HG03095 (cell line): ENCODE measurements around the gene GSK3A.
"Not testable (repeated sequence)": the region's sequence is repeated elsewhere in the genome, so short reads cannot be mapped to it uniquely, and the experiment has no call there.

Experiments used
- ATAC-seq: cut with Tn5 transposase; IDR thresholded peaks from one replicate; pipeline ENCODE4 v1.9.1; 2021; ENCODE audit warnings: moderate library complexity; ENCODE audit not compliant: unreplicated experiment

The GSK3A gene

GRCh38 chr19:42268704-42269477 is 26.5 kb upstream of the GSK3A start, which contains the start of gene CIC:
CIC (plus strand) TSS chr19:42269252; CDS start chr19:42271784, 2,532 bp downstream.
- ATAC-seq: peak; percentile 76

GRCh38 chr19:42268142-42268703 is 25.8 kb upstream of the GSK3A start:
- ATAC-seq: peak; percentile 45

- ATAC-seq: no peak
Measured at GRCh38 chr19:42267644-42268141, 25.3 kb upstream of the GSK3A start.

- not testable (repeated sequence) for ATAC-seq
Measured at GRCh38 chr19:42266928-42267603, 24.7 kb upstream of the GSK3A start.

GRCh38 chr19:42266105-42266504 is 23.7 kb upstream of the GSK3A start:
- ATAC-seq: not testable (repeated sequence)

- no peak for ATAC-seq
Measured at GRCh38 chr19:42261763-42262162, 19.4 kb upstream of the GSK3A start.

- not testable (repeated sequence) for ATAC-seq
Measured at GRCh38 chr19:42257842-42258241, 15.4 kb upstream of the GSK3A start.

- ATAC-seq: no peak
Measured at GRCh38 chr19:42255766-42256745, 13.7 kb upstream of the GSK3A start.

GRCh38 chr19:42254850-42255765 is 12.7 kb upstream of the GSK3A start, which contains the start of gene ERF:
ERF (minus strand) TSS chr19:42255128; CDS start chr19:42254999, 129 bp downstream.
- no peak for ATAC-seq

GRCh38 chr19:42254089-42254849 is 11.9 kb upstream of the GSK3A start:
- ATAC-seq: no peak

GRCh38 chr19:42253245-42254088 is 11.1 kb upstream of the GSK3A start:
- no peak for ATAC-seq

- no peak for ATAC-seq
Measured at GRCh38 chr19:42252365-42253244, 10.2 kb upstream of the GSK3A start.

GRCh38 chr19:42251572-42252358 is 9.4 kb upstream of the GSK3A start:
- ATAC-seq: no peak

GRCh38 chr19:42250666-42251531 is 8.5 kb upstream of the GSK3A start:
- no peak for ATAC-seq

GRCh38 chr19:42250183-42250665 is 7.8 kb upstream of the GSK3A start:
- no peak for ATAC-seq
